Peyer's patch (tissue), 4 donors: Measurements from ENCODE around the gene IFNL1.

Experiments used
- CTCF ChIP-seq, 6 experiments: fragments of 450-650 bp in 4 of 6; fragments of 200-600 bp in 2 of 6; sonication (generic) in 1 of 6; IDR thresholded peaks; one replicate each; pipeline ENCODE4 v1.5.1; 2017 to 2019; ENCODE audit warnings: antibody characterized with exemption in 6 of 6, mild to moderate bottlenecking in 3 of 6, moderate library complexity in 1 of 6
- POLR2A ChIP-seq, 2 donors: fragments of 450-650 bp; IDR thresholded peaks; one replicate each; pipeline ENCODE4 v1.5.1; 2017; ENCODE audit warnings: antibody characterized with exemption in 2 of 2, mild to moderate bottlenecking in 2 of 2, moderate library complexity in 2 of 2

- TF ChIP-seq POLR2A (IDR thresholded peaks at IDR 0.05), result no peak
- TF ChIP-seq CTCF (IDR thresholded peaks at IDR 0.05), result no peak
Measured at GRCh38 chr19:39284032-39284431, 12.2 kb upstream of the IFNL1 start.
